Measurements from ENCODE around the gene CCL2.

GRCh38 chr17:34221411-34221810 lies 33.7 kb upstream of the CCL2 start:
- TF ChIP-seq, protein P1, sequence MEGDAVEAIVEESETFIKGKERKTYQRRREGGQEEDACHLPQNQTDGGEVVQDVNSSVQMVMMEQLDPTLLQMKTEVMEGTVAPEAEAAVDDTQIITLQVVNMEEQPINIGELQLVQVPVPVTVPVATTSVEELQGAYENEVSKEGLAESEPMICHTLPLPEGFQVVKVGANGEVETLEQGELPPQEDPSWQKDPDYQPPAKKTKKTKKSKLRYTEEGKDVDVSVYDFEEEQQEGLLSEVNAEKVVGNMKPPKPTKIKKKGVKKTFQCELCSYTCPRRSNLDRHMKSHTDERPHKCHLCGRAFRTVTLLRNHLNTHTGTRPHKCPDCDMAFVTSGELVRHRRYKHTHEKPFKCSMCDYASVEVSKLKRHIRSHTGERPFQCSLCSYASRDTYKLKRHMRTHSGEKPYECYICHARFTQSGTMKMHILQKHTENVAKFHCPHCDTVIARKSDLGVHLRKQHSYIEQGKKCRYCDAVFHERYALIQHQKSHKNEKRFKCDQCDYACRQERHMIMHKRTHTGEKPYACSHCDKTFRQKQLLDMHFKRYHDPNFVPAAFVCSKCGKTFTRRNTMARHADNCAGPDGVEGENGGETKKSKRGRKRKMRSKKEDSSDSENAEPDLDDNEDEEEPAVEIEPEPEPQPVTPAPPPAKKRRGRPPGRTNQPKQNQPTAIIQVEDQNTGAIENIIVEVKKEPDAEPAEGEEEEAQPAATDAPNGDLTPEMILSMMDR (conservative IDR thresholded peaks at IDR 0.05; ENCODE audit: low read depth, low read length): no peak
- TF ChIP-seq EZH2 (IDR thresholded peaks at IDR 0.05; ENCODE audit: low read length, unreplicated experiment) (no peak), EZH2phosphoT487 (IDR thresholded peaks at IDR 0.05; ENCODE audit: borderline replicate concordance, low read length) (no peak)

Data from PC-3 (cell line).